Measurements from ENCODE around the gene SAPCD1.

SAPCD1 gene

GRCh38 chr6:31729515-31729978 is 32.9 kb upstream of the SAPCD1 start:
- peak; percentile 85 for DNase-seq (ENCODE audit: low spot score)

GRCh38 chr6:31729979-31730630 is 32.4 kb upstream of the SAPCD1 start:
- peak; percentile 71 for DNase-seq (ENCODE audit: low spot score)

- no peak for DNase-seq (ENCODE audit: low spot score)
These were observed 31.8 kb upstream of the SAPCD1 start for GRCh38 chr6:31730631-31731086.

- no peak for DNase-seq (ENCODE audit: low spot score)
These were observed 30.4 kb upstream of the SAPCD1 start for GRCh38 chr6:31732029-31732428.

- no peak for DNase-seq (ENCODE audit: low spot score)
These were observed 28.7 kb upstream of the SAPCD1 start for GRCh38 chr6:31733734-31734133.

GRCh38 chr6:31734247-31734820 is 28.1 kb upstream of the SAPCD1 start:
- no peak for DNase-seq (ENCODE audit: low spot score)

- peak; percentile 63 for DNase-seq (ENCODE audit: low spot score)
These were observed 27.5 kb upstream of the SAPCD1 start for GRCh38 chr6:31734821-31735406.

GRCh38 chr6:31736021-31736767 is 26.3 kb upstream of the SAPCD1 start, which contains the start of gene CLIC1:
CLIC1 (minus strand) TSS chr6:31736530; CDS start chr6:31736300, 230 bp downstream.
- DNase-seq (ENCODE audit: low spot score): peak; percentile 82

- no peak for DNase-seq (ENCODE audit: low spot score)
These were observed 25.6 kb upstream of the SAPCD1 start for GRCh38 chr6:31736768-31737314.

- DNase-seq (ENCODE audit: low spot score): no peak
These were observed 25.0 kb upstream of the SAPCD1 start for GRCh38 chr6:31737315-31737990.

- peak; percentile 89 for DNase-seq (ENCODE audit: low spot score)
These were observed 24.2 kb upstream of the SAPCD1 start for GRCh38 chr6:31737991-31738979.

GRCh38 chr6:31739639-31740396 is 22.6 kb upstream of the SAPCD1 start, which contains the start of gene MSH5:
MSH5 (plus strand) TSS chr6:31740005; CDS start chr6:31740467, 462 bp downstream.
- DNase-seq (ENCODE audit: low spot score): peak; percentile 99

- peak; percentile 76 for DNase-seq (ENCODE audit: low spot score)
These were observed 21.8 kb upstream of the SAPCD1 start for GRCh38 chr6:31740397-31741223.

- DNase-seq (ENCODE audit: low spot score): no peak
These were observed 20.6 kb upstream of the SAPCD1 start for GRCh38 chr6:31741815-31742214.

GRCh38 chr6:31742894-31743293 is 19.6 kb upstream of the SAPCD1 start:
- DNase-seq (ENCODE audit: low spot score): no peak

GRCh38 chr6:31744422-31744821 is 18.0 kb upstream of the SAPCD1 start:
- DNase-seq (ENCODE audit: low spot score): no peak

- DNase-seq (ENCODE audit: low spot score): no peak
These were observed 13.0 kb upstream of the SAPCD1 start for GRCh38 chr6:31749301-31750036.
